OCI-LY1 (cell line): ENCODE data around the gene CLRN3.

ENCODE experiments used
- CTCF ChIP-seq: fragments of 200-600 bp; sonication (generic), shearing (Covaris generic); IDR thresholded peaks from 2 replicates; pipeline ENCODE4 v1.5.1; 2017; ENCODE audit warnings: mild to moderate bottlenecking, antibody characterized with exemption, low read length, moderate library complexity, mixed read lengths
- EZH2 ChIP-seq: fragments of 200-600 bp; sonication (generic), shearing (Covaris generic); IDR thresholded peaks from 2 replicates; pipeline ENCODE4 v1.8.0; 2017; ENCODE audit warnings: borderline replicate concordance, mixed run types, mild to moderate bottlenecking, antibody characterized with exemption, low read length, moderate library complexity, mixed read lengths

GRCh38 chr10:127872871-127873600 lies 19.7 kb downstream of the CLRN3 start:
- peak; percentile 11; the same call in 1 of the 2 replicates for TF ChIP-seq CTCF
- no peak for TF ChIP-seq EZH2
